GM11168 (cell line): ENCODE measurements around the gene MAP3K20.

Source experiments
- in situ Hi-C: fragments of 300-500 bp; cut with MboI; formaldehyde crosslinking; loops from one replicate; pipeline ENCODE4 v1.12.0; 2022; ENCODE audit warnings: low sequenced_read_pairs; ENCODE audit not compliant: unreplicated experiment

MAP3K20 gene

GRCh38 chr2:173221132-173221695 lies 145.6 kb downstream of the MAP3K20 start:
- in situ Hi-C loops: no loop called here

- in situ Hi-C loops: no loop called here
These were observed 146.4 kb downstream of the MAP3K20 start for GRCh38 chr2:173221937-173222594.

GRCh38 chr2:173223871-173224270 lies 148.2 kb downstream of the MAP3K20 start:
- in situ Hi-C loops: no loop called here

GRCh38 chr2:173226899-173227698 lies 151.5 kb downstream of the MAP3K20 start:
- in situ Hi-C loops: no loop called here

- in situ Hi-C loops: no loop called here
These were observed 153.4 kb downstream of the MAP3K20 start for GRCh38 chr2:173229086-173229485.

GRCh38 chr2:173230181-173230580 lies 154.5 kb downstream of the MAP3K20 start:
- in situ Hi-C loops: no loop called here

- in situ Hi-C loops: no loop called here
These were observed 155.4 kb downstream of the MAP3K20 start for GRCh38 chr2:173231042-173231441.

- in situ Hi-C loops: no loop called here
These were observed 155.8 kb downstream of the MAP3K20 start for GRCh38 chr2:173231465-173231864.

- in situ Hi-C loops: no loop called here
These were observed 157.5 kb downstream of the MAP3K20 start for GRCh38 chr2:173232956-173233744.

GRCh38 chr2:173235947-173236803 lies 160.5 kb downstream of the MAP3K20 start:
- in situ Hi-C loops: no loop called here

GRCh38 chr2:173238385-173238784 lies 162.7 kb downstream of the MAP3K20 start:
- in situ Hi-C loops: no loop called here

GRCh38 chr2:173238831-173239230 lies 163.2 kb downstream of the MAP3K20 start:
- in situ Hi-C loops: no loop called here

- in situ Hi-C loops: no loop called here
These were observed 164.0 kb downstream of the MAP3K20 start for GRCh38 chr2:173239644-173240043.

GRCh38 chr2:173240083-173240482 lies 164.4 kb downstream of the MAP3K20 start:
- in situ Hi-C loops: no loop called here

- in situ Hi-C loops: no loop called here
These were observed 166.0 kb downstream of the MAP3K20 start for GRCh38 chr2:173241643-173242042.

- in situ Hi-C loops: no loop called here
These were observed 171.5 kb downstream of the MAP3K20 start for GRCh38 chr2:173247156-173247555.

GRCh38 chr2:173248381-173248780 lies 172.7 kb downstream of the MAP3K20 start:
- in situ Hi-C loops: no loop called here

GRCh38 chr2:173249661-173250641 lies 174.3 kb downstream of the MAP3K20 start:
- in situ Hi-C loops: no loop called here

- in situ Hi-C loops: no loop called here
These were observed 175.6 kb downstream of the MAP3K20 start for GRCh38 chr2:173251225-173251624.
